Measurements from ENCODE around the gene STUM.

STUM gene

GRCh38 chr1:226581650-226582330, 33.2 kb downstream of the STUM start:
- DNase-seq = no peak
- no peak overlapping the region for H3K27ac ChIP-seq (ENCODE audit: low read length)
- H3K4me1 ChIP-seq (ENCODE audit: low read length) = no peaks in the 10 kb centered on the region
- H3K4me2 ChIP-seq (ENCODE audit: low read depth, low read length) = no peak overlapping the region
- H3K36me3 ChIP-seq (replicated peaks; ENCODE audit: insufficient read depth, low read length) = no peaks in the 10 kb centered on the region
- no peak overlapping the region for H3K9ac ChIP-seq (ENCODE audit: low read length)
- H3K9me3 ChIP-seq (replicated peaks; ENCODE audit: insufficient read depth, low read length) = no peaks in the 10 kb centered on the region
- no peaks in the 10 kb centered on the region for H3K79me2 ChIP-seq (ENCODE audit: low read length)
- H3K4me3 ChIP-seq (ENCODE audit: low read length) = no peak overlapping the region
- TF ChIP-seq EZH2phosphoT487 (IDR thresholded peaks at IDR 0.05; ENCODE audit: low read length) (no peak), CTCF (IDR thresholded peaks at IDR 0.05; ENCODE audit: low read length) (no peak), EZH2 (optimal IDR thresholded peaks at IDR 0.05; ENCODE audit: low read depth, low read length) (no peak)
- H2AFZ ChIP-seq (ENCODE audit: low read length) = no peak overlapping the region
- H4K20me1 ChIP-seq (ENCODE audit: insufficient read depth, low read length) = no peaks in the 10 kb centered on the region
- H3K27me3 ChIP-seq (replicated peaks; ENCODE audit: insufficient read depth, low read length) = no peaks in the 10 kb centered on the region
- H3F3A ChIP-seq (ENCODE audit: insufficient read depth, low read length) = no peaks in the 10 kb centered on the region
- H3K9me2 ChIP-seq (replicated peaks; ENCODE audit: insufficient read depth, low read length) = no peaks in the 10 kb centered on the region

- no peak for TF ChIP-seq CTCF (IDR thresholded peaks at IDR 0.05; ENCODE audit: low read length)
- TF ChIP-seq EZH2 (optimal IDR thresholded peaks at IDR 0.05; ENCODE audit: low read depth, low read length) = no peak
- no peak for TF ChIP-seq EZH2phosphoT487 (IDR thresholded peaks at IDR 0.05; ENCODE audit: low read length)
- no peaks in the 10 kb centered on the region for H3K9me2 ChIP-seq (replicated peaks; ENCODE audit: insufficient read depth, low read length)
- H3K79me2 ChIP-seq (ENCODE audit: low read length) = no peaks in the 10 kb centered on the region
- H3F3A ChIP-seq (ENCODE audit: insufficient read depth, low read length) = no peaks in the 10 kb centered on the region
- no peaks in the 10 kb centered on the region for H3K36me3 ChIP-seq (replicated peaks; ENCODE audit: insufficient read depth, low read length)
- no peak for DNase-seq
- no peak overlapping the region for H3K4me3 ChIP-seq (ENCODE audit: low read length)
- H3K4me2 ChIP-seq (ENCODE audit: low read depth, low read length) = no peak overlapping the region
- no peaks in the 10 kb centered on the region for H4K20me1 ChIP-seq (ENCODE audit: insufficient read depth, low read length)
- no peaks in the 10 kb centered on the region for H3K9me3 ChIP-seq (replicated peaks; ENCODE audit: insufficient read depth, low read length)
- H3K27ac ChIP-seq (ENCODE audit: low read length) = no peak overlapping the region
- no peaks in the 10 kb centered on the region for H3K4me1 ChIP-seq (ENCODE audit: low read length)
- no peak overlapping the region for H2AFZ ChIP-seq (ENCODE audit: low read length)
- no peak overlapping the region for H3K9ac ChIP-seq (ENCODE audit: low read length)
- H3K27me3 ChIP-seq (replicated peaks; ENCODE audit: insufficient read depth, low read length) = no peaks in the 10 kb centered on the region
Observed at GRCh38 chr1:226582966-226583365, 34.4 kb downstream of the STUM start.

- H4K20me1 ChIP-seq (ENCODE audit: insufficient read depth, low read length) = no peaks in the 10 kb centered on the region
- H3K27me3 ChIP-seq (replicated peaks; ENCODE audit: insufficient read depth, low read length) = no peaks in the 10 kb centered on the region
- no peaks in the 10 kb centered on the region for H3F3A ChIP-seq (ENCODE audit: insufficient read depth, low read length)
- no peak for DNase-seq
- H3K9ac ChIP-seq (ENCODE audit: low read length) = no peak overlapping the region
- H3K9me3 ChIP-seq (replicated peaks; ENCODE audit: insufficient read depth, low read length) = no peaks in the 10 kb centered on the region
- no peak overlapping the region for H2AFZ ChIP-seq (ENCODE audit: low read length)
- no peak overlapping the region for H3K4me2 ChIP-seq (ENCODE audit: low read depth, low read length)
- H3K36me3 ChIP-seq (replicated peaks; ENCODE audit: insufficient read depth, low read length) = no peaks in the 10 kb centered on the region
- H3K79me2 ChIP-seq (ENCODE audit: low read length) = no peaks in the 10 kb centered on the region
- H3K4me1 ChIP-seq (ENCODE audit: low read length) = no peaks in the 10 kb centered on the region
- no peaks in the 10 kb centered on the region for H3K9me2 ChIP-seq (replicated peaks; ENCODE audit: insufficient read depth, low read length)
- no peak overlapping the region for H3K4me3 ChIP-seq (ENCODE audit: low read length)
- no peak overlapping the region for H3K27ac ChIP-seq (ENCODE audit: low read length)
- TF ChIP-seq EZH2 (optimal IDR thresholded peaks at IDR 0.05; ENCODE audit: low read depth, low read length) (no peak), EZH2phosphoT487 (IDR thresholded peaks at IDR 0.05; ENCODE audit: low read length) (no peak), CTCF (IDR thresholded peaks at IDR 0.05; ENCODE audit: low read length) (no peak)
Observed at GRCh38 chr1:226584164-226584563, 35.6 kb downstream of the STUM start.
